Measurements from ENCODE around the gene TMEM135.
"Not testable (repeated sequence)": the region's sequence is repeated elsewhere in the genome, so short reads cannot be mapped to it uniquely, and the experiment has no call there.

Gene TMEM135

GRCh38 chr11:87258171-87258833 lies 220.6 kb downstream of the TMEM135 start:
- DNase-seq (ENCODE audit: low spot score): no peak

- DNase-seq (ENCODE audit: low spot score): no peak
These were observed 222.0 kb downstream of the TMEM135 start for GRCh38 chr11:87259736-87260135.

- DNase-seq (ENCODE audit: low spot score): no peak
These were observed 223.1 kb downstream of the TMEM135 start for GRCh38 chr11:87260811-87261210.

GRCh38 chr11:87263264-87263838 lies 225.6 kb downstream of the TMEM135 start:
- no peak for DNase-seq (ENCODE audit: low spot score)

- no peak for DNase-seq (ENCODE audit: low spot score)
These were observed 226.2 kb downstream of the TMEM135 start for GRCh38 chr11:87263979-87264378.

- no peak for DNase-seq (ENCODE audit: low spot score)
These were observed 227.4 kb downstream of the TMEM135 start for GRCh38 chr11:87265132-87265531.

GRCh38 chr11:87265979-87266378 lies 228.2 kb downstream of the TMEM135 start:
- DNase-seq (ENCODE audit: low spot score): no peak

GRCh38 chr11:87266751-87267150 lies 229.0 kb downstream of the TMEM135 start:
- no peak for DNase-seq (ENCODE audit: low spot score)

GRCh38 chr11:87271951-87272350 lies 234.2 kb downstream of the TMEM135 start:
- DNase-seq (ENCODE audit: low spot score): not testable (repeated sequence)

GRCh38 chr11:87275176-87275575 lies 237.4 kb downstream of the TMEM135 start:
- no peak for DNase-seq (ENCODE audit: low spot score)

- DNase-seq (ENCODE audit: low spot score): no peak
These were observed 242.4 kb downstream of the TMEM135 start for GRCh38 chr11:87280143-87280542.

GRCh38 chr11:87281496-87281895 lies 243.8 kb downstream of the TMEM135 start:
- DNase-seq (ENCODE audit: low spot score): no peak

- DNase-seq (ENCODE audit: low spot score): no peak
These were observed 246.6 kb downstream of the TMEM135 start for GRCh38 chr11:87284306-87284705.

GRCh38 chr11:87285674-87286073 lies 247.9 kb downstream of the TMEM135 start:
- DNase-seq (ENCODE audit: low spot score): not testable (repeated sequence)

GRCh38 chr11:87286338-87286737 lies 248.6 kb downstream of the TMEM135 start:
- DNase-seq (ENCODE audit: low spot score): no peak

- DNase-seq (ENCODE audit: low spot score): peak; percentile 67
These were observed 252.7 kb downstream of the TMEM135 start for GRCh38 chr11:87290304-87290922.

- no peak for DNase-seq (ENCODE audit: low spot score)
These were observed 254.9 kb downstream of the TMEM135 start for GRCh38 chr11:87292598-87292997.

- no peak for DNase-seq (ENCODE audit: low spot score)
These were observed 257.5 kb downstream of the TMEM135 start for GRCh38 chr11:87295237-87295636.

- DNase-seq (ENCODE audit: low spot score): no peak
These were observed 258.9 kb downstream of the TMEM135 start for GRCh38 chr11:87296627-87297026.

- no peak for DNase-seq (ENCODE audit: low spot score)
These were observed 260.4 kb downstream of the TMEM135 start for GRCh38 chr11:87298155-87298554.

- no peak for DNase-seq (ENCODE audit: low spot score)
These were observed 261.3 kb downstream of the TMEM135 start for GRCh38 chr11:87299041-87299481.

GRCh38 chr11:87300640-87301380 lies 263.1 kb downstream of the TMEM135 start:
- no peak for DNase-seq (ENCODE audit: low spot score)

Data from LoVo (cell line).